Liver (tissue), 9 donors: ENCODE results near the gene C16orf74. TPM values are rescaled to one million over a fixed set of nuclear protein-coding genes. Genes with fewer than 3 reads are reported as not detected.

ENCODE experiments used
- DNase-seq: peaks from one replicate; pipeline ENCODE4 v3.0.0-alpha.2; 2017; ENCODE audit warnings: low spot score
- H3K27ac ChIP-seq, 2 donors: one replicate each; pipeline ENCODE4 v1.7.0; 2013; ENCODE audit warnings: inconsistent platforms in 2 of 2, low read length in 2 of 2, control low read depth in 1 of 2, low read depth in 1 of 2, mild to moderate bottlenecking in 1 of 2
- H3K27me3 ChIP-seq, 4 donors: one replicate each; pipeline versions ENCODE4 v1.6.1 to v1.7.0; 2013; ENCODE audit warnings: low read length in 3 of 4, inconsistent platforms in 1 of 4, mild to moderate bottlenecking in 1 of 4, moderate library complexity in 1 of 4; ENCODE audit not compliant: control insufficient read depth in 4 of 4, insufficient read depth in 4 of 4
- H3K36me3 ChIP-seq, 4 donors: one replicate each; pipeline versions ENCODE4 v1.6.1 to v1.7.0; 2013; ENCODE audit warnings: low read length in 3 of 4, mild to moderate bottlenecking in 3 of 4, low read depth in 1 of 4, moderate library complexity in 1 of 4; ENCODE audit not compliant: control insufficient read depth in 4 of 4, insufficient read depth in 3 of 4
- H3K4me1 ChIP-seq, 4 donors: one replicate each; pipeline versions ENCODE4 v1.6.1 to v1.7.0; 2013; ENCODE audit warnings: low read length in 3 of 4, mild to moderate bottlenecking in 3 of 4, moderate library complexity in 1 of 4; ENCODE audit not compliant: control insufficient read depth in 4 of 4, insufficient read depth in 4 of 4
- H3K4me3 ChIP-seq, 3 donors: one replicate each; pipeline versions ENCODE4 v1.6.1 to v1.7.0; 2013; ENCODE audit warnings: low read length in 3 of 3, control low read depth in 1 of 3, low read depth in 1 of 3, mild to moderate bottlenecking in 1 of 3
- H3K9ac ChIP-seq, 2 donors: one replicate each; pipeline ENCODE4 v1.7.0; 2013; ENCODE audit warnings: low read length in 2 of 2, mild to moderate bottlenecking in 2 of 2, moderate library complexity in 2 of 2, control low read depth in 1 of 2, low read depth in 1 of 2
- H3K9me3 ChIP-seq, 4 donors: one replicate each; pipeline versions ENCODE4 v1.6.1 to v1.7.0; 2013; ENCODE audit warnings: low read length in 3 of 4; ENCODE audit not compliant: control insufficient read depth in 4 of 4
- ATF3 ChIP-seq: IDR thresholded peaks from 2 replicates; pipeline ENCODE4 v1.6.1; 2016; ENCODE audit warnings: antibody characterized with exemption
- CTCF ChIP-seq: fragments of 150-350 bp; IDR thresholded peaks from 2 replicates; pipeline ENCODE4 v1.5.1; 2017; ENCODE audit warnings: improper control_type of control experiment, low read depth, low read length; ENCODE audit not compliant: missing input control
- EGR1 ChIP-seq, 2 donors: IDR thresholded peaks; 2 replicates each; pipeline ENCODE4 v1.6.1; 2016 to 2018; ENCODE audit warnings: antibody characterized with exemption in 2 of 2, low read depth in 2 of 2
- FOXA1 ChIP-seq: IDR thresholded peaks from 2 replicates; pipeline ENCODE4 v1.6.1; 2016; ENCODE audit warnings: antibody characterized with exemption
- FOXA2 ChIP-seq: IDR thresholded peaks from 2 replicates; pipeline ENCODE4 v1.6.1; 2016; ENCODE audit warnings: antibody characterized with exemption
- GABPA ChIP-seq, 2 donors: IDR thresholded peaks in 1 of 2; conservative IDR thresholded peaks in 1 of 2; 2 replicates each; pipeline ENCODE4 v1.6.1; 2016; ENCODE audit warnings: antibody characterized with exemption in 2 of 2, mild to moderate bottlenecking in 1 of 2, moderate library complexity in 1 of 2
- HNF4A ChIP-seq, 2 donors: conservative IDR thresholded peaks; 2 replicates each; pipeline ENCODE4 v1.6.1; 2016; ENCODE audit warnings: antibody characterized with exemption in 2 of 2, mild to moderate bottlenecking in 2 of 2
- HNF4G ChIP-seq: IDR thresholded peaks from 2 replicates; pipeline ENCODE4 v1.6.1; 2016; ENCODE audit warnings: antibody characterized with exemption
- JUND ChIP-seq, 2 donors: IDR thresholded peaks; 2 replicates each; pipeline ENCODE4 v1.6.1; 2016; ENCODE audit warnings: antibody characterized with exemption in 2 of 2
- MAX ChIP-seq: IDR thresholded peaks from 2 replicates; pipeline ENCODE4 v1.6.1; 2016; ENCODE audit warnings: antibody characterized with exemption
- NR2F2 ChIP-seq: IDR thresholded peaks from 2 replicates; pipeline ENCODE4 v1.6.1; 2016; ENCODE audit warnings: antibody characterized with exemption
- RAD21 ChIP-seq, 2 donors: IDR thresholded peaks; 2 replicates each; pipeline ENCODE4 v1.6.1; 2016; ENCODE audit warnings: antibody characterized with exemption in 2 of 2, mild to moderate bottlenecking in 2 of 2
- REST ChIP-seq: IDR thresholded peaks from 2 replicates; pipeline ENCODE4 v1.6.1; 2016; ENCODE audit warnings: antibody characterized with exemption, mild to moderate bottlenecking
- RXRA ChIP-seq, 2 donors: IDR thresholded peaks; 2 replicates each; pipeline ENCODE4 v1.6.1; 2017 to 2018; ENCODE audit warnings: antibody characterized with exemption in 2 of 2, mild to moderate bottlenecking in 1 of 2
- SP1 ChIP-seq: IDR thresholded peaks from 2 replicates; pipeline ENCODE4 v1.6.1; 2018; ENCODE audit warnings: antibody characterized with exemption, mild to moderate bottlenecking
- TAF1 ChIP-seq: conservative IDR thresholded peaks from 2 replicates; pipeline ENCODE4 v1.6.1; 2016; ENCODE audit warnings: antibody characterized with exemption, mild to moderate bottlenecking
- YY1 ChIP-seq: IDR thresholded peaks from 2 replicates; pipeline ENCODE4 v1.6.1; 2016; ENCODE audit warnings: antibody characterized with exemption, mild to moderate bottlenecking
- ZBTB33 ChIP-seq: IDR thresholded peaks from 2 replicates; pipeline ENCODE4 v1.6.1; 2016; ENCODE audit warnings: antibody characterized with exemption
- WGBS: extraction: QIAGEN DNeasy Blood & Tissue Kit; methylation state at CpG from one replicate; pipeline ENCODE4 v1.1.7; 2013; 5-methylcytosine and 5-hydroxymethylcytosine counted together
- polyA plus RNA-seq, 2 donors: library from polyadenylated mRNA; stranded (reverse) in 1 of 2; unstranded in 1 of 2; fragments of 200-250 nt in 1 of 2; fragments of >200 nt in 1 of 2; fragmentation: Nextera tagmentation in 1 of 2; extraction: Ambion mirVana in 1 of 2; gene quantifications; one replicate each; pipeline versions ENCODE4 v1.2.1 to v1.2.3, GENCODE V29; 2013 to 2015
- total RNA-seq, 2 donors: library from RNA; depleted of rRNA; stranded (reverse); fragments of >200 nt; gene quantifications; one replicate each; pipeline ENCODE4 v1.2.3, GENCODE V29; 2014
- donor health status: healthy.
- donor health status: healthy.
- donor health status: healthy.
- donor health status: healthy.
- donor health status: healthy.

Gene C16orf74
- total and polyA plus RNA-seq, 4 donors, result 0.37 to 0.75 (median 0.43) TPM

GRCh38 chr16:85783441-85783840 is 32.5 kb upstream of the C16orf74 start:
- no peak for DNase-seq
- no peak overlapping the region for H3K4me3 ChIP-seq
- 94% methylated on average over 8 of the region's 8 CpGs for whole genome bisulfite sequencing
- H3K9ac ChIP-seq, result no peak overlapping the region
- H3K27ac ChIP-seq, result no peak overlapping the region
- H3K4me1 ChIP-seq, result peaks cover 3 to 19% (median 13%) of the 10 kb centered on the region in 4 donors
- H3K36me3 ChIP-seq, result peaks cover 18 to 51% (median 27%) of the 10 kb centered on the region in 4 donors
- no peaks in the 10 kb centered on the region for H3K27me3 ChIP-seq
- H3K9me3 ChIP-seq, result no peaks in the 10 kb centered on the region
- no peak for TF ChIP-seq JUND (IDR thresholded peaks at IDR 0.05)
- no peak for TF ChIP-seq GABPA (IDR thresholded peaks at IDR 0.05 in 1 of 2, conservative IDR thresholded peaks at IDR 0.05 in 1 of 2)
- no peak for TF ChIP-seq HNF4A (conservative IDR thresholded peaks at IDR 0.05)
- no peak for TF ChIP-seq RXRA (IDR thresholded peaks at IDR 0.05)
- TF ChIP-seq FOXA1, result no peak
- no peak for TF ChIP-seq NR2F2
- TF ChIP-seq RAD21 (IDR thresholded peaks at IDR 0.05), result no peak
- no peak for TF ChIP-seq TAF1
- no peak for TF ChIP-seq FOXA2
- no peak for TF ChIP-seq EGR1 (IDR thresholded peaks at IDR 0.05; ENCODE audit: low read depth in 2 of 2)
- no peak for TF ChIP-seq MAX
- no peak for TF ChIP-seq ZBTB33
- no peak for TF ChIP-seq ATF3
- no peak for TF ChIP-seq REST
- no peak for TF ChIP-seq SP1
- no peak for TF ChIP-seq HNF4G
- no peak for TF ChIP-seq YY1

GRCh38 chr16:85782451-85782850 is 31.6 kb upstream of the C16orf74 start:
- DNase-seq, result no peak
- no peak overlapping the region for H3K27ac ChIP-seq
- peaks cover 21 to 50% (median 24%) of the 10 kb centered on the region in 4 donors for H3K36me3 ChIP-seq
- H3K4me1 ChIP-seq, result peaks cover 3 to 19% (median 13%) of the 10 kb centered on the region in 4 donors
- no peak overlapping the region for H3K4me3 ChIP-seq
- no peak overlapping the region for H3K9ac ChIP-seq
- no peaks in the 10 kb centered on the region for H3K9me3 ChIP-seq
- TF ChIP-seq HNF4G (no peak), ZBTB33 (no peak), EGR1 (IDR thresholded peaks at IDR 0.05; ENCODE audit: low read depth in 2 of 2) (no peak), NR2F2 (no peak), TAF1 (no peak), ATF3 (no peak), FOXA2 (no peak), SP1 (no peak), CTCF (no peak), JUND (IDR thresholded peaks at IDR 0.05) (no peak), REST (no peak)
- no peaks in the 10 kb centered on the region for H3K27me3 ChIP-seq
- WGBS, result 83% methylated on average over 6 of the region's 6 CpGs
